ENCODE data around the gene DPH2. TPM values are rescaled to one million over a fixed set of nuclear protein-coding genes. Genes with fewer than 3 reads are reported as not detected.

Gene DPH2
- total RNA-seq, 1 donor from 2014 or later = 9.5 TPM

GRCh38 chr1:43981135-43981491, 11.3 kb downstream of the DPH2 start:
- no peak for DNase-seq (ENCODE audit: low spot score)

GRCh38 chr1:43981636-43982035, 11.8 kb downstream of the DPH2 start:
- no peak for ATAC-seq
- DNase-seq (ENCODE audit: low spot score) = no peak

More at GRCh38 chr1:43981135-43981491, 11.3 kb downstream of the DPH2 start:
- ATAC-seq = no peak

GRCh38 chr1:43982241-43982640, 12.4 kb downstream of the DPH2 start:
- no peak for ATAC-seq
- DNase-seq (ENCODE audit: low spot score) = no peak

GRCh38 chr1:43982808-43983207, 13.0 kb downstream of the DPH2 start:
- ATAC-seq (no peak), DNase-seq (ENCODE audit: low spot score) (no peak)

- no peak for DNase-seq (ENCODE audit: low spot score)
- ATAC-seq = no peak
These were observed 13.6 kb downstream of the DPH2 start for GRCh38 chr1:43983253-43983899.

- no peak for DNase-seq (ENCODE audit: low spot score)
- no peak for ATAC-seq
These were observed 15.0 kb downstream of the DPH2 start for GRCh38 chr1:43984855-43985254.

- ATAC-seq (no peak), DNase-seq (ENCODE audit: low spot score) (no peak)
These were observed 16.3 kb downstream of the DPH2 start for GRCh38 chr1:43985984-43986595.

GRCh38 chr1:43986712-43987111, 16.9 kb downstream of the DPH2 start:
- DNase-seq (ENCODE audit: low spot score) (no peak), ATAC-seq (no peak)

- ATAC-seq = no peak
- no peak for DNase-seq (ENCODE audit: low spot score)
These were observed 17.5 kb downstream of the DPH2 start for GRCh38 chr1:43987159-43987902.

GRCh38 chr1:43990271-43991199, 20.7 kb downstream of the DPH2 start:
- no peak for ATAC-seq
- DNase-seq (ENCODE audit: low spot score) = no peak

- no peak for ATAC-seq
- no peak for DNase-seq (ENCODE audit: low spot score)
These were observed 21.3 kb downstream of the DPH2 start for GRCh38 chr1:43991200-43991475.

GRCh38 chr1:43991476-43992231, 21.8 kb downstream of the DPH2 start, which contains the start of gene CCDC24:
Gene CCDC24 (plus strand): TSS chr1:43991599. CDS start chr1:43991879, 280 bp downstream.
- peak; percentile 91 for ATAC-seq
- peak; percentile 94 for DNase-seq (ENCODE audit: low spot score)

- ATAC-seq = no peak
- no peak for DNase-seq (ENCODE audit: low spot score)
These were observed 22.6 kb downstream of the DPH2 start for GRCh38 chr1:43992232-43992995.

- ATAC-seq (no peak), DNase-seq (ENCODE audit: low spot score) (no peak)
These were observed 23.6 kb downstream of the DPH2 start for GRCh38 chr1:43993206-43993914.

- no peak for DNase-seq (ENCODE audit: low spot score)
- ATAC-seq = no peak
These were observed 24.3 kb downstream of the DPH2 start for GRCh38 chr1:43994071-43994470.

- ATAC-seq (no peak), DNase-seq (ENCODE audit: low spot score) (no peak)
These were observed 25.3 kb downstream of the DPH2 start for GRCh38 chr1:43994794-43995790.

- no peak for ATAC-seq
- DNase-seq (ENCODE audit: low spot score) = no peak
These were observed 26.3 kb downstream of the DPH2 start for GRCh38 chr1:43995984-43996732.
